Ovary (tissue), 9 donors: ENCODE results near the gene MSH3. TPM values are rescaled to one million over a fixed set of nuclear protein-coding genes. Genes with fewer than 3 reads are reported as not detected.
A peak's percentile ranks its signal among the peaks of the same experiment; 100 is the strongest.

Source experiments
- DNase-seq, 5 donors: peaks; one replicate each; pipeline ENCODE4 v3.0.0-alpha.2; 2019 to 2020
- H3K27ac ChIP-seq, 2 donors: fragments of 200-600 bp; one replicate each; pipeline versions ENCODE4 v1.5.1 to v1.8.0; 2019 to 2022
- H3K27me3 ChIP-seq: fragments of 200-600 bp; one replicate; pipeline ENCODE4 v1.8.0; 2022
- H3K36me3 ChIP-seq: fragments of 200-600 bp; sonication (generic); one replicate; pipeline ENCODE4 v1.5.1; 2019
- H3K4me1 ChIP-seq: one replicate; pipeline ENCODE4 v1.8.1; 2013; ENCODE audit warnings: mild to moderate bottlenecking, moderate library complexity; ENCODE audit not compliant: insufficient read depth
- H3K4me3 ChIP-seq: fragments of 200-600 bp; sonication (generic); one replicate; pipeline ENCODE4 v1.5.1; 2017
- H3K9me3 ChIP-seq, 2 donors: fragments of 200-600 bp in 1 of 2; sonication (generic) in 1 of 2; one replicate each; pipeline versions ENCODE4 v1.5.1 to v1.8.1; 2013 to 2019; ENCODE audit warnings: mild to moderate bottlenecking in 1 of 2, moderate library complexity in 1 of 2
- CTCF ChIP-seq, 3 donors: fragments of 450-650 bp in 2 of 3; fragments of 200-600 bp in 1 of 3; IDR thresholded peaks; one replicate each; pipeline versions ENCODE4 v1.5.1 to v1.8.0; 2016 to 2022; ENCODE audit warnings: antibody characterized with exemption in 3 of 3, mild to moderate bottlenecking in 1 of 3
- EP300 ChIP-seq: sonication (generic); formaldehyde crosslinking; IDR thresholded peaks from one replicate; pipeline ENCODE4 v1.6.1; 2017; ENCODE audit warnings: antibody characterized with exemption
- POLR2A ChIP-seq: fragments of 450-650 bp; IDR thresholded peaks from one replicate; pipeline ENCODE4 v1.6.1; 2017; ENCODE audit warnings: antibody characterized with exemption, mild to moderate bottlenecking, moderate library complexity
- WGBS, 3 donors: extraction: QIAGEN DNeasy Blood & Tissue Kit in 1 of 3; methylation state at CpG; one replicate each; pipeline versions ENCODE4 v1.1.5 to v1.1.7; 2013 to 2017; 5-methylcytosine and 5-hydroxymethylcytosine counted together
- intact Hi-C, 4 donors: fragments of 100-400 bp; cut with DNase I; formaldehyde crosslinking; loops; one replicate each; pipeline versions ENCODE4 v1.11.0 to v1.15.1; 2022 to 2023
- polyA plus RNA-seq, 2 donors: library from polyadenylated mRNA; stranded (reverse); fragments of 200-250 nt in 1 of 2; fragments of 350-450 nt in 1 of 2; fragmentation: Illumina TruSeq in 1 of 2; extraction: RNeasy Lipid Tissue Mini Kit (QIAGEN cat#74804) in 1 of 2; gene quantifications; one replicate each; pipeline ENCODE4 v1.2.3, GENCODE V29; 2013 to 2014
- total RNA-seq, 7 donors: library from RNA; depleted of rRNA in 2 of 7; stranded (reverse); fragments of >200 nt in 2 of 7; fragmentation: NEBNext Ultra II Directional in 3 of 7; extraction: Animal tissue kit (Norgen Biotek cat#: 25700) in 3 of 7; gene quantifications; one replicate each; pipeline versions ENCODE4 v1.1.0 to v1.2.4, GENCODE V29; 2016 to 2023
- donor health status: DM: no; HTN: no; CAD: no; lungs with moderate emphysema.
- donor health status: DM: no; HTN: no; CAD: no.
- donor health status: Bipolar disorder and iron deficiency.
- donor health status: DM: yes; HTN: yes; CAD: no.
- donor health status: DM: no; HTN: no; CAD: no.
- donor health status: DM: yes; HTN: yes; CAD: no.

The MSH3 gene
- total and polyA plus RNA-seq, 9 donors, result 5.1 to 17.0 (median 13.1) TPM

- Histone ChIP-seq H3K4me3 (no peak overlapping the region), H3K27me3 (no peaks in the 10 kb centered on the region), H3K9me3 (no peaks in the 10 kb centered on the region), H3K36me3 (no peaks in the 10 kb centered on the region), H3K27ac (no peak overlapping the region), H3K4me1 (no peaks in the 10 kb centered on the region)
- no peak for TF ChIP-seq EP300
- peak in 1 of 3 donors; percentile 8 for TF ChIP-seq CTCF (IDR thresholded peaks at IDR 0.05)
- no peak for TF ChIP-seq POLR2A
- no peak for DNase-seq
- intact Hi-C loops, result loop anchor here in 2 of 4 donors (5.0 to 10.0 kb wide), 2 partner anchors 478 to 511 kb away; no protein-coding TSS in a partner anchor
These were observed 32.3 kb downstream of the MSH3 start for GRCh38 chr5:80686757-80687156.

DNA sequence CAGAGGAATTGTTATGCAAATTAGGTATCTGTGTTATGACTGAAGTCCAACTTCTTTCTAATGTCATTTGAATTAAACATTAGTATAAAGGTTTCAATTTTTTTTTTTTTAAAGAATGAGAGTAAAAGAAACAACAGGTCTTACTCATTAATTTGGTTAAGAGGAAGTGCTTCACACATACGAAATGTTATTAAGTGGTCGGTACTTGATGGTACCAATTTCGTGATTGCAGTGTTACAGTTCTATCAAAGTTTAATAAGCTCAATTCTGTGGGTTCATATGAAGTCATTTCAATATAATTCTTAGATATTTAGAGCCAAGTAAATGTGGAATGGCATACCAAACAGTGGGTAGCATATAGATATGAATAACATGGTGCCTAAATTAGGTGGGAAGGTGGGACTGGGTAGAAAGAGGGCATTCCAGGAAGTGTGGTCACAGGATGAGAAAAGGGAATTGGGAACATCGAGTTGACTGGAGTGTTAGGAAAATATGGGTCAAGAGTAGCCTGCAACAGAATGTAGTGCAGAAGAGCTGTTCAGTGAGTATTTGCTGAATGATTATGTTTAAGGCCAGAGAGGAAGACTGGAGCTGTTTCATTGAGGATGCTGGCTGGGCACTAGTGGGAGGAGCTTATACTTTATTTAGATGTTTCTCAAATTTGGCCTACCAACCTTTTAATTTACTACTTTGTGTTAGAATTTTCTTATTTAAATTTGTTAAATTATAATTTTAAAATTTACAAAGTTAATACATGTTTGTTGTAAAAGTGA is 34.4 kb downstream of the MSH3 start:
- intact Hi-C loops, result loop anchor here in 2 of 4 donors (5.0 to 10.0 kb wide), 2 partner anchors 476 to 508 kb away; no protein-coding TSS in a partner anchor
- no peak for TF ChIP-seq CTCF (IDR thresholded peaks at IDR 0.05)
- TF ChIP-seq POLR2A, result no peak
- no peak for TF ChIP-seq EP300
- H3K27me3 ChIP-seq, result no peaks in the 10 kb centered on the region
- H3K4me1 ChIP-seq, result no peaks in the 10 kb centered on the region
- WGBS, 3 donors, result 85 to 89% (median 86%) methylated on average over 4 of the region's 4 CpGs
- no peaks in the 10 kb centered on the region for H3K36me3 ChIP-seq
- H3K27ac ChIP-seq, result no peak overlapping the region
- H3K4me3 ChIP-seq, result no peak overlapping the region
- no peaks in the 10 kb centered on the region for H3K9me3 ChIP-seq
- DNase-seq, result no peak

DNA sequence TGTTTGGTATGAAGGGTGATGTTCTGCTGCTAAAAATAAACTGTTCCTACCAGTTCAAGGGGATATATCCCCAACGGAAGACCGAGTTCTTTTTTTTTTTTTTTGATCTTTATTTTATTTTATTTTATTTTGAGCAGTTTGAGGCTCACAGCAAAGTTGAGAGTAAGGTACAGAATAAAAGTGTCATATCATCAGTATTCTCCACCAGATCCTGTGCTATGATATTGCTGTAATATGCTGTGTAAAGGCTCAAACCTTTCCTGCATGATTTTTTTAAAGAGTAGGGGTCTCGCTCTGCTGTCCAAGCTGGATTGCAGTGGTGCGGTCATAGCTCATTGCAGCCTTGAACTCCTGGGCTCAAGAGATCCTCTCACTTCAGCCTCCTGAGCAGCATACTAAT is 35.2 kb downstream of the MSH3 start:
- Histone ChIP-seq H3K4me3 (no peak overlapping the region), H3K27me3 (no peaks in the 10 kb centered on the region), H3K36me3 (no peaks in the 10 kb centered on the region), H3K9me3 (no peaks in the 10 kb centered on the region), H3K4me1 (no peaks in the 10 kb centered on the region), H3K27ac (no peak overlapping the region)
- 77 to 91% (median 77%) methylated on average over 4 of the region's 4 CpGs for WGBS, 3 donors
- intact Hi-C loops, result loop anchor here in 3 of 4 donors (5.0 to 10.0 kb wide), 2 partner anchors 475 to 508 kb away; no protein-coding TSS in a partner anchor
- TF ChIP-seq POLR2A, result no peak
- TF ChIP-seq EP300, result no peak
- TF ChIP-seq CTCF (IDR thresholded peaks at IDR 0.05), result no peak
- DNase-seq, result no peak

- intact Hi-C loops, result loop anchor here in 1 of 4 donors (10.0 kb wide), 1 partner anchor 469 kb away; no protein-coding TSS in a partner anchor
- no peak overlapping the region for H3K27ac ChIP-seq
- 85 to 97% (median 96%) methylated on average over 3 of the region's 3 CpGs for WGBS, 3 donors
- TF ChIP-seq EP300, result no peak
- no peak for TF ChIP-seq CTCF (IDR thresholded peaks at IDR 0.05)
- TF ChIP-seq POLR2A, result no peak
- no peaks in the 10 kb centered on the region for H3K4me1 ChIP-seq
- H3K27me3 ChIP-seq, result no peaks in the 10 kb centered on the region
- no peak overlapping the region for H3K4me3 ChIP-seq
- H3K36me3 ChIP-seq, result no peaks in the 10 kb centered on the region
- H3K9me3 ChIP-seq, result no peaks in the 10 kb centered on the region
- DNase-seq, result no peak
These were observed 41.2 kb downstream of the MSH3 start for GRCh38 chr5:80695666-80696065.
